GM21447 (cell line): Measurements from ENCODE around the gene HOXB4.

Experiments
- ATAC-seq: cut with Tn5 transposase; IDR thresholded peaks from one replicate; pipeline ENCODE4 v1.9.1; 2021; ENCODE audit not compliant: unreplicated experiment

The HOXB4 gene

DNA sequence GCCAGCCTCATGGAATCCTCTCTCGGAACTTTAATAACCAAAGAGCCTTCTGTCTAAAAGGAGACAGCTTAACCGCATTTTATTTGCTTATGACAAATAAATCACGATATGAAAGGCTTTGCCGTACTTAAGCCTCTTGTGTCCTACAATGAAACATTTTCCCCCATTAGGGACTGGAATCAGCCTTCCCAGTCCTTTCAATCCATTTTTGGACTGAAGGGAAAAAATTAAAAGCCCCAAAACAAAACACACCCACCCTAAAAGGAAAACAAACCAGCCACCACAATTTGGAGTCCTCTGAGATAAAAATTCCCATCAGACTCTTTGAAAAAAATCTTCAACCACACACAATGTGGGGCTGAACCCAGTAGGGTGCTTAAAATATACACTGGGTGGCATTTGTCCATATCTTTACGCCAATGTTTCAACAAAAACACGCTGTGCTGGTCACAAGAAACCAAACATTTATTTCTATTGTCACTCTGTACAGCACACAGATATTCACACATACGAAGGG, 3.0 kb downstream of the HOXB4 start:
- ATAC-seq, result no peak

DNA sequence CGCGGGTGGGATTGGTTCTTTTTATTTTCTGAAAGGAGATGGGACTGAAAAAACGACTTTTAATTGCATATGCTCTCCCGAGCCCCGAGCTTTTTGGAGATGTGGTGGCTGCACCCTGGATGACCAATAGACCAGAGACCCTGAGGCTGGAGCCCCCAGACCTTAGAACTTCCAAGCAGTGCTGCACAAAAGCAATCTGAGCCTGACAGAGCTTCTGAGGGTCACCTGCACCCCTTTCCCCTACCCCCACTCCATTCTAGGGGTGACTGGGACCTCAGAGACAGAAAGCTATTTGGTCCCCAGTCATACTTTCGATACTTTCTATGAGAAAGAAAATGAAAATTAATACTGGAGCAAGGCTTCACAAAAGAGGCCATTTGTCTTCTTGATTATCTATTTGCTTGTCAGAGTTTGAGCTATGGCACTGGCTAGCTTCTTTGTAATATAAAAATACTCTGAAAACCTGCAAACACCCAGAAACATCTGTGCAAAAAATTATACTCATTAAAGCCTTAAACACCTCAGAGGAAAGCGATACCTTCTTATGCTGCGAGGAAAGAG, 3.6 kb downstream of the HOXB4 start:
- no peak for ATAC-seq

GRCh38 chr17:48571826-48572417, 6.2 kb downstream of the HOXB4 start:
- no peak for ATAC-seq

- no peak for ATAC-seq
Observed at GRCh38 chr17:48571024-48571818, 6.9 kb downstream of the HOXB4 start.

GRCh38 chr17:48570325-48571023, 7.7 kb downstream of the HOXB4 start:
- ATAC-seq, result no peak

GRCh38 chr17:48569674-48570324, 8.4 kb downstream of the HOXB4 start:
- no peak for ATAC-seq

GRCh38 chr17:48569240-48569582, 8.9 kb downstream of the HOXB4 start:
- ATAC-seq, result no peak

- ATAC-seq, result no peak
Observed at GRCh38 chr17:48568499-48569239, 9.5 kb downstream of the HOXB4 start.

GRCh38 chr17:48567646-48568354, 10.3 kb downstream of the HOXB4 start:
- ATAC-seq, result no peak

GRCh38 chr17:48567209-48567608, 10.9 kb downstream of the HOXB4 start:
- no peak for ATAC-seq

GRCh38 chr17:48566717-48567116, 11.4 kb downstream of the HOXB4 start:
- no peak for ATAC-seq

- ATAC-seq, result no peak
Observed at GRCh38 chr17:48565925-48566710, 12.0 kb downstream of the HOXB4 start.

DNA sequence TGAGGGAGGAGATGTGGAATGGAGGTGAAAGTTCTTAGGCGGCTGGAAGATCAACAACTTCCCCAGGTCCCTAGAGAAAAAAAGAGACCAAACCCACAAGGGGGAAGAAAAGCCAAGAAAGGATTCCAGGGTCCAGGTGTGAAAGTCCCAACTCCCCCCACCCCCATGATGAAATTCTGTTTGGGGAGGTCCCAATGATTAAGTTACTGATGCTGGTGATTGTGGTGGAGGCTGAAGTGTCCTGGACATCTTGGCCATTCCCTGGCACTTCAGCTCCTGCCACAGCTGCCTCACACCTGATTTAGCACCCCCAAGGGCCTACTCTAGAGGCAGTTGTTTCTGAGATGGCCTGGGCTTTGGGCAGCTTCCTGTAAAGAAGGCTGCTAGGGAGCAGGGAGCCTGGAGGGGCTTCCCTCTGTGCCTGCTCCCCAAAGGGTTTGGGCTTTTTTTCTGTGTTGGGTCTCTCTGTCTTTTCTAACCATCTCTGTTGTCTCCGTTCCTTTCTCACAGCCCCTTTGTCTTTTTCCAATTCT, 13.1 kb downstream of the HOXB4 start:
- no peak for ATAC-seq

- no peak for ATAC-seq
Observed at GRCh38 chr17:48564188-48565021, 13.7 kb downstream of the HOXB4 start.

- no peak for ATAC-seq
Observed at GRCh38 chr17:48563867-48564187, 14.3 kb downstream of the HOXB4 start.

- no peak for ATAC-seq
Observed at GRCh38 chr17:48563385-48563838, 14.7 kb downstream of the HOXB4 start.

DNA sequence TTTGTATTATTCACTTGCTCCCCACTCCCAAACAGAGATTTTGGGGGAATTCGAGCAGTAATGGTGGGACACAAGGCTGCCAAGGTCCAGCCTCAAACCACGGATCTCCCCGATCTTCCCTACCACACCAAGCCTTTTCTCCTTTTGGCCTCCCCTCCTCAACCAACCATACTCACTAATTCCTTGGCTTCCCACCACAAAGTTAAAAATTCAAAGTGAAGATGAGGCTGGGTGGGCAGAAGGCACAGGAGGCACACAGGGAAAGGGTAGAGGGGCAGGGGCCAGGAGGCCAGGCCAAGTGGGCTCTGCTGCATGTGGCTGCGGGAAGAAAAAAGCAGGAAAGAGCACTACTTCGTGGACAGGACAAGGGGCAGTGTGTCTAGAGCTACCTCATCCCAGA, 15.2 kb downstream of the HOXB4 start:
- ATAC-seq, result no peak
